ENCODE data around the gene NSUN7. TPM values are rescaled to one million over a fixed set of nuclear protein-coding genes. Genes with fewer than 3 reads are reported as not detected.
"Not testable (repeated sequence)": the region's sequence is repeated elsewhere in the genome, so short reads cannot be mapped to it uniquely, and the experiment has no call there.

The NSUN7 gene
- total and polyA plus RNA-seq, 9 donors, result 2.0 to 12.5 (median 3.3) TPM

GRCh38 chr4:40808926-40809457 is 59.2 kb downstream of the NSUN7 start:
- DNase-seq, result no peak
- Histone ChIP-seq H3K27ac (no peak overlapping the region), H3K36me3 (no peaks in the 10 kb centered on the region), H3K9me3 (no peaks in the 10 kb centered on the region), H3K27me3 (no peaks in the 10 kb centered on the region), H3K4me3 (no peak overlapping the region), H3K4me1 (ENCODE audit: insufficient read depth) (no peaks in the 10 kb centered on the region)
- WGBS, 3 donors, result 79 to 82% (median 80%) methylated on average over 8 of the region's 8 CpGs
- TF ChIP-seq EP300 (IDR thresholded peaks at IDR 0.05) (no peak), CTCF (IDR thresholded peaks at IDR 0.05) (no peak), POLR2A (IDR thresholded peaks at IDR 0.05) (no peak)
- intact Hi-C loops (cut with DNase I), result no loop called here

DNA sequence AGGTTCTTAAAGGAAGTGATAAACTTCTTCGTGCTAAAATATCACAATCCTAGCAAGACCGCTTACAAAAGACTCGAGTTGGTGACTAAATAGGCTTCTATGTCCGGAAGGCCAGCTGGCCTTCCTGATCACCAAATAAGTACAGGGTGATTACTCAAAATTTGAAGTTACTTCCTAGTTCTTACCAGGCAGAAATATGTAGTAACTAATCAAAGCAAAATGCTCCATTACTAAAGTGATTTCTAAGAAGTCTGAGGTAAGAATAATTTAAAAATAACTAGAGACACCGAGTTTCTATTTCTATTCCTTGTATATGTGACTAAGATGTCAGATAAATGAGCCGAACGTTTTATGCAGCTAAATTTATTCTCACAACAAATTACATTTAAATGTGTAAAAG is 62.2 kb downstream of the NSUN7 start:
- Histone ChIP-seq H3K4me3 (no peak overlapping the region), H3K27ac (no peak overlapping the region), H3K9me3 (no peaks in the 10 kb centered on the region), H3K27me3 (no peaks in the 10 kb centered on the region), H3K4me1 (ENCODE audit: insufficient read depth) (no peaks in the 10 kb centered on the region), H3K36me3 (no peaks in the 10 kb centered on the region)
- WGBS, 3 donors, result 76 to 80% (median 79%) methylated on average over 7 of the region's 7 CpGs
- DNase-seq, result no peak
- intact Hi-C loops (cut with DNase I), result no loop called here
- TF ChIP-seq POLR2A (IDR thresholded peaks at IDR 0.05) (no peak), EP300 (IDR thresholded peaks at IDR 0.05) (no peak), CTCF (IDR thresholded peaks at IDR 0.05) (no peak)

DNA sequence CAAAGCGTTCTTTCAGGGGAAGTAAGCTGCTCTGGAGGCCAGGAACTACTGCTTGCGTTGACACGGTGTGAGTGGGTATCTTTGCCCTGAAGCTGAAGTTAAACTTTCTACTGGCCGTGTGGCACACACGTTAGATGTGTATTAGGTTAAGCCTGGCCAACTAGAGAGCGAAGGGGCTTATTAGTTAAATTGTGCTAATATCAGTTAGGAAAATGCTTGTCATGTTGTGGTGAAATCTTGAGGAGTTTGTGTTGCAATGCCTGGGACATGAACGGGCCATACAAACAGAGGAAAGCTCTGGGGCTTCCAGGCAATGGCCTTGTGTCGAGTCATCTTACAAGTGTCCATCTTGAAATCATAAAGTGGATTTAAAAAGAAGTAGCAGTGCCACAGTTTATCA is 62.6 kb downstream of the NSUN7 start:
- TF ChIP-seq CTCF (IDR thresholded peaks at IDR 0.05) (no peak), POLR2A (IDR thresholded peaks at IDR 0.05) (no peak), EP300 (IDR thresholded peaks at IDR 0.05) (no peak)
- 89 to 93% (median 92%) methylated on average over 8 of the region's 8 CpGs for WGBS, 3 donors
- H3K27me3 ChIP-seq, result no peaks in the 10 kb centered on the region
- no peaks in the 10 kb centered on the region for H3K4me1 ChIP-seq (ENCODE audit: insufficient read depth)
- H3K36me3 ChIP-seq, result no peaks in the 10 kb centered on the region
- no peak for DNase-seq
- H3K4me3 ChIP-seq, result no peak overlapping the region
- H3K27ac ChIP-seq, result no peak overlapping the region
- no peaks in the 10 kb centered on the region for H3K9me3 ChIP-seq
- intact Hi-C loops (cut with DNase I), result no loop called here

- intact Hi-C loops (cut with DNase I), result no loop called here
- Histone ChIP-seq H3K4me3 (no peak overlapping the region), H3K36me3 (no peaks in the 10 kb centered on the region), H3K27ac (no peak overlapping the region), H3K9me3 (no peaks in the 10 kb centered on the region), H3K4me1 (ENCODE audit: insufficient read depth) (no peaks in the 10 kb centered on the region), H3K27me3 (no peaks in the 10 kb centered on the region)
- TF ChIP-seq POLR2A (IDR thresholded peaks at IDR 0.05), result no peak
- no peak for TF ChIP-seq CTCF (IDR thresholded peaks at IDR 0.05)
- TF ChIP-seq EP300 (IDR thresholded peaks at IDR 0.05), result no peak
- DNase-seq, result no peak
- 88 to 93% (median 91%) methylated on average over 2 of the region's 2 CpGs for WGBS, 3 donors
Measured at GRCh38 chr4:40812856-40813255, 63.1 kb downstream of the NSUN7 start.

DNA sequence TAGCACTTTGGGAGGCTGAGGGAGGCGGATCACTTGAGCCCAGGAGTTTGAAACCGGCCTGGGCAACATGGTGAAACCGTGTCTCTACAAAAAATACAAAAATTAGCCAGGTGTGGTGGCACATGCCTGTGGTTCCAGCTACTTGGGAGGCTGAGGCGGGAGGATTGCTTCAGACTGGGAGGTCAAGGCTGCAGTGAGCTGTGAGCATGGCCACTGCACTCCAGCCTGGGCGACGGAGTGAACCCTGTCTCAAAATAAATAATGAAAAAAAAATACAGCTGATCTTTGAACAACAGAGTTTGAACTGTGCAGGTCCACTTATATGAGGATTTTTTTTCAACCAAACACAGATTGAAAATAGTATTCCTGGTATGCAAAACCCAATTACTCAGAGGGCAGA is 67.4 kb downstream of the NSUN7 start:
- H3K27ac ChIP-seq; DNase-seq; H3K4me3 ChIP-seq; H3K36me3 ChIP-seq; H3K4me1 ChIP-seq (ENCODE audit: insufficient read depth); H3K27me3 ChIP-seq; intact Hi-C loops (cut with DNase I); H3K9me3 ChIP-seq: not testable (repeated sequence)
- 90 to 92% (median 91%) methylated on average over 6 of the region's 6 CpGs for WGBS, 3 donors
